Sigmoid colon (tissue), 4 donors: ENCODE measurements around the gene SLC8A1.

Source experiments
- EP300 ChIP-seq, 4 donors: sonication (generic); formaldehyde crosslinking; IDR thresholded peaks; one replicate each; pipeline ENCODE4 v1.6.1; 2017; ENCODE audit warnings: antibody characterized with exemption in 4 of 4
- POLR2A ChIP-seq, 2 donors: fragments of 450-650 bp; IDR thresholded peaks; one replicate each; pipeline ENCODE4 v1.6.1; 2016; ENCODE audit warnings: antibody characterized with exemption in 2 of 2, mild to moderate bottlenecking in 2 of 2, moderate library complexity in 2 of 2
- POLR2AphosphoS5 ChIP-seq, 4 donors: sonication (generic); formaldehyde crosslinking; IDR thresholded peaks; one replicate each; pipeline ENCODE4 v1.6.1; 2017; ENCODE audit warnings: antibody characterized with exemption in 4 of 4
- TF ChIP-seq, protein P1 (sequence below), 4 experiments: fragments of 450-650 bp in 3 of 4; fragments of 200-600 bp in 1 of 4; IDR thresholded peaks; one replicate each; pipeline ENCODE4 v1.5.1; 2016 to 2019; ENCODE audit warnings: antibody characterized with exemption in 4 of 4, mild to moderate bottlenecking in 3 of 4, moderate library complexity in 2 of 4

GRCh38 chr2:40106061-40106460 is 345.8 kb downstream of the SLC8A1 start:
- TF ChIP-seq, protein P1, sequence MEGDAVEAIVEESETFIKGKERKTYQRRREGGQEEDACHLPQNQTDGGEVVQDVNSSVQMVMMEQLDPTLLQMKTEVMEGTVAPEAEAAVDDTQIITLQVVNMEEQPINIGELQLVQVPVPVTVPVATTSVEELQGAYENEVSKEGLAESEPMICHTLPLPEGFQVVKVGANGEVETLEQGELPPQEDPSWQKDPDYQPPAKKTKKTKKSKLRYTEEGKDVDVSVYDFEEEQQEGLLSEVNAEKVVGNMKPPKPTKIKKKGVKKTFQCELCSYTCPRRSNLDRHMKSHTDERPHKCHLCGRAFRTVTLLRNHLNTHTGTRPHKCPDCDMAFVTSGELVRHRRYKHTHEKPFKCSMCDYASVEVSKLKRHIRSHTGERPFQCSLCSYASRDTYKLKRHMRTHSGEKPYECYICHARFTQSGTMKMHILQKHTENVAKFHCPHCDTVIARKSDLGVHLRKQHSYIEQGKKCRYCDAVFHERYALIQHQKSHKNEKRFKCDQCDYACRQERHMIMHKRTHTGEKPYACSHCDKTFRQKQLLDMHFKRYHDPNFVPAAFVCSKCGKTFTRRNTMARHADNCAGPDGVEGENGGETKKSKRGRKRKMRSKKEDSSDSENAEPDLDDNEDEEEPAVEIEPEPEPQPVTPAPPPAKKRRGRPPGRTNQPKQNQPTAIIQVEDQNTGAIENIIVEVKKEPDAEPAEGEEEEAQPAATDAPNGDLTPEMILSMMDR (IDR thresholded peaks at IDR 0.05): no peak
- no peak for TF ChIP-seq EP300 (IDR thresholded peaks at IDR 0.05)
- TF ChIP-seq POLR2A (IDR thresholded peaks at IDR 0.05): no peak
- TF ChIP-seq POLR2AphosphoS5 (IDR thresholded peaks at IDR 0.05): no peak
